DOHH2 (cell line): Measurements from ENCODE around the gene OR14K1.
"Not testable (repeated sequence)": the region's sequence is repeated elsewhere in the genome, so short reads cannot be mapped to it uniquely, and the experiment has no call there.

Experiments used
- H3F3A ChIP-seq: fragments of 200-600 bp; sonication (generic), shearing (Covaris generic); 2 replicates; pipeline ENCODE4 v1.6.0; 2016; ENCODE audit warnings: antibody characterized with exemption, mild to moderate bottlenecking; ENCODE audit not compliant: control insufficient read depth, insufficient read depth
- H3K27ac ChIP-seq: fragments of 200-600 bp; sonication (generic); 2 replicates; pipeline ENCODE4 v1.5.1; 2014; ENCODE audit warnings: low read depth, mild to moderate bottlenecking, low read length, moderate library complexity
- H3K27me3 ChIP-seq: fragments of 200-600 bp; sonication (generic); 2 replicates; pipeline ENCODE4 v1.6.1; 2014; ENCODE audit warnings: mild to moderate bottlenecking, low read length, mixed read lengths; ENCODE audit not compliant: control insufficient read depth
- H3K36me3 ChIP-seq: fragments of 200-600 bp; sonication (generic); 2 replicates; pipeline ENCODE4 v1.6.1; 2014; ENCODE audit warnings: mild to moderate bottlenecking, low read length, moderate library complexity, mixed read lengths; ENCODE audit not compliant: control insufficient read depth
- H3K4me1 ChIP-seq: fragments of 200-600 bp; sonication (generic); 2 replicates; pipeline ENCODE4 v1.6.1; 2014; ENCODE audit warnings: mild to moderate bottlenecking, low read length, mixed read lengths; ENCODE audit not compliant: control insufficient read depth
- H3K4me2 ChIP-seq: fragments of 200-600 bp; sonication (generic); 2 replicates; pipeline ENCODE4 v1.6.0; 2014; ENCODE audit warnings: mild to moderate bottlenecking, low read length, moderate library complexity
- H3K4me3 ChIP-seq: fragments of 200-600 bp; sonication (generic); 2 replicates; pipeline ENCODE4 v1.5.1; 2014; ENCODE audit warnings: mild to moderate bottlenecking, low read length, mixed read lengths
- H3K79me2 ChIP-seq: fragments of 200-600 bp; sonication (generic); 2 replicates; pipeline ENCODE4 v1.6.1; 2014; ENCODE audit warnings: mild to moderate bottlenecking, low read length, mixed read lengths; ENCODE audit not compliant: control insufficient read depth
- H3K9me2 ChIP-seq: fragments of 200-600 bp; sonication (generic); replicated peaks from 2 replicates; pipeline ENCODE4 v1.6.1; 2014; ENCODE audit warnings: mild to moderate bottlenecking, low read length, mixed read lengths; ENCODE audit not compliant: control insufficient read depth
- H3K9me3 ChIP-seq: fragments of 200-600 bp; sonication (generic); 2 replicates; pipeline ENCODE4 v1.6.1; 2014; ENCODE audit warnings: antibody characterized with exemption, low read length, mixed read lengths; ENCODE audit not compliant: control insufficient read depth, insufficient read depth
- H4K20me1 ChIP-seq: fragments of 200-600 bp; sonication (generic); 2 replicates; pipeline ENCODE4 v1.6.0; 2014; ENCODE audit warnings: low read depth, mild to moderate bottlenecking, antibody characterized with exemption, low read length, moderate library complexity; ENCODE audit not compliant: control insufficient read depth, insufficient read depth
- CTCF ChIP-seq: fragments of 200-600 bp; sonication (generic); IDR thresholded peaks from one replicate; pipeline ENCODE4 v1.5.1; 2014; ENCODE audit warnings: antibody characterized with exemption, mild to moderate bottlenecking, low read depth, low read length; ENCODE audit not compliant: poor library complexity, severe bottlenecking
- EZH2phosphoT487 ChIP-seq: fragments of 200-600 bp; sonication (generic); IDR thresholded peaks from 2 replicates; pipeline ENCODE4 v1.6.1; 2017; ENCODE audit warnings: borderline replicate concordance, mild to moderate bottlenecking, antibody characterized with exemption, low read length, moderate library complexity, mixed read lengths

Gene OR14K1

GRCh38 chr1:247738315-247738714 is at the start of gene OR14K1:
TSS of gene OR14K1 (plus strand) at chr1:247738615. CDS start at chr1:247738615, 0 bp downstream.
- Histone ChIP-seq H3K9me2 (no peaks in the 10 kb centered on the region), H3K27me3 (no peaks in the 10 kb centered on the region), H3K27ac (no peak within 1 kb of the TSS), H4K20me1 (no peaks in the 10 kb centered on the region), H3K4me3 (no peak within 1 kb of the TSS), H3K79me2 (no peaks in the 10 kb centered on the region), H3K4me2 (no peak within 1 kb of the TSS), H3K36me3 (no peaks in the 10 kb centered on the region), H3K9me3 (no peaks in the 10 kb centered on the region), H3K4me1 (no peaks in the 10 kb centered on the region), H3F3A (no peaks in the 10 kb centered on the region)
- TF ChIP-seq CTCF (no peak), EZH2phosphoT487 (no peak)

- H3K4me2 ChIP-seq, result no peak overlapping the region
- no peaks in the 10 kb centered on the region for H3K9me3 ChIP-seq
- no peaks in the 10 kb centered on the region for H3K36me3 ChIP-seq
- H3K27me3 ChIP-seq, result no peaks in the 10 kb centered on the region
- TF ChIP-seq EZH2phosphoT487, result no peak
- no peak for TF ChIP-seq CTCF
- H3K79me2 ChIP-seq, result no peaks in the 10 kb centered on the region
- no peaks in the 10 kb centered on the region for H3K9me2 ChIP-seq
- no peak overlapping the region for H3K4me3 ChIP-seq
- no peaks in the 10 kb centered on the region for H3K4me1 ChIP-seq
- H4K20me1 ChIP-seq, result no peaks in the 10 kb centered on the region
- H3F3A ChIP-seq, result no peaks in the 10 kb centered on the region
- H3K27ac ChIP-seq, result no peak overlapping the region
These were observed 37.1 kb upstream of the OR14K1 start for GRCh38 chr1:247701338-247701737.

GRCh38 chr1:247710681-247711080 is 27.7 kb upstream of the OR14K1 start:
- not testable (repeated sequence) for H3K9me3 ChIP-seq, H3K79me2 ChIP-seq, H3K27me3 ChIP-seq

GRCh38 chr1:247713753-247714152 is 24.7 kb upstream of the OR14K1 start:
- Histone ChIP-seq H3K9me3 (no peaks in the 10 kb centered on the region), H3K36me3 (no peaks in the 10 kb centered on the region), H3K27ac (no peak overlapping the region), H3K4me2 (no peak overlapping the region), H3K9me2 (no peaks in the 10 kb centered on the region), H3K79me2 (no peaks in the 10 kb centered on the region), H3F3A (no peaks in the 10 kb centered on the region), H3K27me3 (no peaks in the 10 kb centered on the region), H3K4me1 (no peaks in the 10 kb centered on the region), H4K20me1 (no peaks in the 10 kb centered on the region), H3K4me3 (no peak overlapping the region)
- TF ChIP-seq CTCF, result no peak
- no peak for TF ChIP-seq EZH2phosphoT487

More at GRCh38 chr1:247710681-247711080, 27.7 kb upstream of the OR14K1 start:
- not testable (repeated sequence) for H3K27ac ChIP-seq, H3K9me2 ChIP-seq, H3K4me2 ChIP-seq, H4K20me1 ChIP-seq, H3K4me1 ChIP-seq, H3K4me3 ChIP-seq, H3F3A ChIP-seq, H3K36me3 ChIP-seq
